Kidney epithelial cell (primary cell): Measurements from ENCODE around the gene OTUD4. TPM values are rescaled to one million over a fixed set of nuclear protein-coding genes. Genes with fewer than 3 reads are reported as not detected.

Experiments used
- DNase-seq: peaks from one replicate; pipeline ENCODE4 v3.0.0-alpha.2; 2010; ENCODE audit warnings: low read depth
- H3K27me3 ChIP-seq: 2 replicates; pipeline ENCODE4 v1.6.0; 2011; ENCODE audit warnings: low read length; ENCODE audit not compliant: control insufficient read depth, insufficient read depth
- H3K36me3 ChIP-seq: 2 replicates; pipeline ENCODE4 v1.5.1; 2011; ENCODE audit warnings: low read length; ENCODE audit not compliant: control insufficient read depth, insufficient read depth
- H3K4me3 ChIP-seq: 2 replicates; pipeline ENCODE4 v1.5.1; 2011; ENCODE audit warnings: low read depth, mild to moderate bottlenecking, control low read depth, low read length
- total RNA-seq: library from RNA; depleted of rRNA; stranded (reverse); fragments of >200 nt; gene quantifications from 2 replicates; pipeline ENCODE4 v1.2.3, GENCODE V29; 2015
- TF ChIP-seq, protein P1 (sequence below): IDR thresholded peaks from 2 replicates; pipeline ENCODE4 v1.5.1; 2011; ENCODE audit warnings: mild to moderate bottlenecking, moderate library complexity, low read length, control low read depth, inconsistent platforms; ENCODE audit not compliant: insufficient read depth, poor library complexity, severe bottlenecking

Gene OTUD4
- total RNA-seq, 1 donor from 2014 or later: 33.7 TPM

DNA sequence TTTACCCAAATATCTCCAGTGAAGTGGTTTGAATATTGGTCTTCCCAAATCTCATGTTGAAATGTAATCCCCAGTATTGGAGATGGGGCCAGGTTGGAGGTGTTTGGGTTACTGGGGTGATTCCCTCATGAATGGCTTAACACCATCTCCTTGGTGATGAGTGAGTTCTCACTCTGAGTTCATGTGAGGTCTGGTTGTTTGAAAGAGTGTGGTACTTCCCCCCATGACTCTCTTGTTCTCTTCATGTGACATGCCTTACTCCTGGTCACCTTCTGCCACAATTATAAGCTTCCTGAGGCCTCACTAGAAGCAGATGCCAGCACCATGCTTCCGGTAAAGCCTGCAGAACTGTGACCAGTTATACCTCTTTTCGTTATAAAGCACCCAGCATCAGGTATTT is 32.9 kb upstream of the OTUD4 start:
- no peak for DNase-seq
- Histone ChIP-seq H3K4me3 (no peak overlapping the region), H3K36me3 (no peaks in the 10 kb centered on the region), H3K27me3 (no peaks in the 10 kb centered on the region)
- TF ChIP-seq, protein P1, sequence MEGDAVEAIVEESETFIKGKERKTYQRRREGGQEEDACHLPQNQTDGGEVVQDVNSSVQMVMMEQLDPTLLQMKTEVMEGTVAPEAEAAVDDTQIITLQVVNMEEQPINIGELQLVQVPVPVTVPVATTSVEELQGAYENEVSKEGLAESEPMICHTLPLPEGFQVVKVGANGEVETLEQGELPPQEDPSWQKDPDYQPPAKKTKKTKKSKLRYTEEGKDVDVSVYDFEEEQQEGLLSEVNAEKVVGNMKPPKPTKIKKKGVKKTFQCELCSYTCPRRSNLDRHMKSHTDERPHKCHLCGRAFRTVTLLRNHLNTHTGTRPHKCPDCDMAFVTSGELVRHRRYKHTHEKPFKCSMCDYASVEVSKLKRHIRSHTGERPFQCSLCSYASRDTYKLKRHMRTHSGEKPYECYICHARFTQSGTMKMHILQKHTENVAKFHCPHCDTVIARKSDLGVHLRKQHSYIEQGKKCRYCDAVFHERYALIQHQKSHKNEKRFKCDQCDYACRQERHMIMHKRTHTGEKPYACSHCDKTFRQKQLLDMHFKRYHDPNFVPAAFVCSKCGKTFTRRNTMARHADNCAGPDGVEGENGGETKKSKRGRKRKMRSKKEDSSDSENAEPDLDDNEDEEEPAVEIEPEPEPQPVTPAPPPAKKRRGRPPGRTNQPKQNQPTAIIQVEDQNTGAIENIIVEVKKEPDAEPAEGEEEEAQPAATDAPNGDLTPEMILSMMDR: no peak

DNA sequence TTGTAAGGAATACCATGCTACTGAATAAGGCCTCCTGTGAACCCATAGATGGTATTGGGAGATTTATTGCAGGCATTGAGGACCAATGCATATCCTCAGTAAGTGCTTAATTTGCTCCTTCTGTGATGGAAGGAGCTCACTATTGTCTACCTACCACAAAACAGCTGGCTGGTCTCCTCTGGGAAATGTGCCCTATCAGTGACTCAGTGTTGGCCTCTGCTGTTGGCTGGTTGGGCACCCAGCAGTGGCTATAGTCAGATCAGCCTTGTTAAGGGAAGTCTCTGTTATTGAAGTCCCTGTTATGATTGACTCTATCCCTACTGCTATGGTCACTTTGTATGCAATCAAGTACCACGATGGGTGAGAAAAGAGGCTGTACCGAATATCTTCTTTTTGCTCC is 27.5 kb upstream of the OTUD4 start:
- DNase-seq: no peak
- no peak overlapping the region for H3K4me3 ChIP-seq

DNA sequence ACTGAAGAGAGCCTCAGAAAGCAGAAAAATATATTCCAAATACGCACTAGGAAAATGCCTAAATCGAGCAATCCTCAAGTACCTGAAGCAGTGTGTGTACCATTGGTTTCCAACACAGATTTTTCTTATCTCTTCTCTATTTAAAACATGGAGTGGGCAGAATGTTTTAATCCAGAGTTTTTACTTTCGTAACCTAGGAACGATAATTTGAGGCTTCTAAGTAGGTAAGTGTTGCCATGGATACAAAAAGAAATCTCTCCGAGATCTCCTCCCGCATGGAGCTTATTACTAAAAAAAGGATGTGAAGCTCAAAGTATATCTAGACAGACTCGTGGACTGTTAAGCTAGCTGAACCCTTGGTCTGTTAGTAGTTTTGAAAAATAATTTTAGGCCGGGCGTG is 23.0 kb upstream of the OTUD4 start:
- Histone ChIP-seq H3K27me3 (no peaks in the 10 kb centered on the region), H3K4me3 (no peak overlapping the region), H3K36me3 (no peaks in the 10 kb centered on the region)
- TF ChIP-seq, protein P1: no peak
- DNase-seq: no peak

More for the DNA sequence above, 27.5 kb upstream of the OTUD4 start:
- H3K36me3 ChIP-seq: no peaks in the 10 kb centered on the region
- TF ChIP-seq, protein P1: no peak
- H3K27me3 ChIP-seq: no peaks in the 10 kb centered on the region

DNA sequence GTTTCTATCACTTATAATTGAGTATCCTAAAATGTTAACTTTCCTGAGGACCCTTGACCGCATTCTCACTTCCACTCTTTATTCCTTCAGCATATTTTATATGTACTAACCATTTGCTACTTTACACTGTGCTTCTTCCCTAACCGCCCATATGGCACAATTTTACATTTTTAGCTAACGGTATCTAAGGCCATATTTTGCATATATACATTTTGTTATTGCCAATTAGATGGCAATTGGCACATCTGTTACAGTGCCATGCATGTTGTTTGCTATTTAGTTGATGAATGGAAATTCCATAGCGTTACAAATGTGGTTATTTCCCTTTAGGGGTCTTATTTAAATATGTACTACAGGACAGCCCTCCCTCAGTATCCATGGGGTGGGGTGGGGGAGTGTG is 20.0 kb upstream of the OTUD4 start:
- Histone ChIP-seq H3K4me3 (no peak overlapping the region), H3K27me3 (no peaks in the 10 kb centered on the region), H3K36me3 (no peaks in the 10 kb centered on the region)
- TF ChIP-seq, protein P1: no peak
- DNase-seq: no peak

DNA sequence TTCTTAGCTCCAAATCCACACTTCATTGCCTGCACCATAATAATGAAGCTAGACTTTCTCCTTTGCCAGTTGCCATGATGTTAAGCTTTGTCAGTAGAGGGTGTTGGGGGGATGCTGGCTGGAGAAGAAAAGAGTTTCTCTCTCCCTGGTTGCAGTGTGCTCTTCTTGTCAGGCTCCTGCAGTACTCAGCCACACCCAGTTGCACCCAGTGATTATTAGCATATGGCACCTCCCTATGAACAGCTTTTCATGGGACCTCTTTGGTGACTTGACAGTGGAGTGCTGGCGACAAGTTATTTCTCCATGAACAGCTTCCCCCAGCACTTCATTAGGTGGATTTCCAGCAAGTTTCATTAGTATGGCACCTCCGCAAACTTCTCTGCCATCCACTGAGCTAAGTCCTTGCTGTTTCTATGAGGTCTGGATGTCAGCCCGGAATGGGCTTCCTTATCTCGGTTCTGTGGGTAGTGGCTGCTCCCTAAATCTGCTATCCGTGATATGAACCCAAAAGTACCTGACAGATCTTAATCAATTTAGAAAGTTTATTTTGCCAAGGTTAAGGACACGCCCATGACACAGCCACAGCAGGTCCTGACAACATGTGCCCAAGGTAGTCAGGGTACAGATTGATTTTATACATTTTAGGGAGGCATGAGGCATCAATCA is 18.8 kb upstream of the OTUD4 start:
- DNase-seq: no peak
- H3K4me3 ChIP-seq: no peak overlapping the region

More for the DNA sequence above, 18.8 kb upstream of the OTUD4 start:
- Histone ChIP-seq H3K27me3 (no peaks in the 10 kb centered on the region), H3K36me3 (no peaks in the 10 kb centered on the region)
- TF ChIP-seq, protein P1: no peak
